ENCODE data around the gene HOXA4.

DNA sequence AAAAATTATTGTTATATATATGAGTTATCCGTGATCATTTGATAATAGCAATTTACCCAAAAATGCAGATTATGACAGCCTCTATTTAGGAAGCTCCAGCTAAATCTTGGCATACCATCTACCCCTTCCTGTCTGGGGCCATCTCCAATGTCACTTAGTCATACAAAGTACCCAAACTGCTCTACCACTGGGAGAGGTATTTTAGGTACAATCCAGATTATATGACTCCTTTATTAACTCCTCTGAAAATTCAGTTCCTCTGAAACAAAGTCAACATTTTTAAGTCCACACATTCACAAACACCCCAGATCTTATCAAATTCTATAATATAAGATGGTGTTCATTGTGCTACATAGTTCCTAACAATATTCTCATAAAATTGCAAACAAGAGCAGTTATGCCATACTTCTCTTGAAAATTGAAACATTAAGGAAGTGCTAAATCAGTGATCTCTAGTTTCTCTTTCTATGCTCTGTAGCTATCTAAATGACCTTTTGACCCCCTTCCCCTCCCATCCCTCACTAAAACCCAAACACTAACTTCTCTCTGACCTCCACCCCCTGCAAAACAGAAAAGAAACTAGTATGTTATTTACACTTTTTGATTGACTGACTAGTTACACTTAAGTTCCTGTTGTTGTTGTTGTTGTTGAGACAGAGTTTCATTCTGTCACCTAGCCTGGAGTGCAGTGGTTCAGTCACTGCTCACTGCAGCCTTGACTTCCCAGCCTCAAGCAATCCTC lies 51.2 kb downstream of the HOXA4 start:
- TF ChIP-seq, protein P1, sequence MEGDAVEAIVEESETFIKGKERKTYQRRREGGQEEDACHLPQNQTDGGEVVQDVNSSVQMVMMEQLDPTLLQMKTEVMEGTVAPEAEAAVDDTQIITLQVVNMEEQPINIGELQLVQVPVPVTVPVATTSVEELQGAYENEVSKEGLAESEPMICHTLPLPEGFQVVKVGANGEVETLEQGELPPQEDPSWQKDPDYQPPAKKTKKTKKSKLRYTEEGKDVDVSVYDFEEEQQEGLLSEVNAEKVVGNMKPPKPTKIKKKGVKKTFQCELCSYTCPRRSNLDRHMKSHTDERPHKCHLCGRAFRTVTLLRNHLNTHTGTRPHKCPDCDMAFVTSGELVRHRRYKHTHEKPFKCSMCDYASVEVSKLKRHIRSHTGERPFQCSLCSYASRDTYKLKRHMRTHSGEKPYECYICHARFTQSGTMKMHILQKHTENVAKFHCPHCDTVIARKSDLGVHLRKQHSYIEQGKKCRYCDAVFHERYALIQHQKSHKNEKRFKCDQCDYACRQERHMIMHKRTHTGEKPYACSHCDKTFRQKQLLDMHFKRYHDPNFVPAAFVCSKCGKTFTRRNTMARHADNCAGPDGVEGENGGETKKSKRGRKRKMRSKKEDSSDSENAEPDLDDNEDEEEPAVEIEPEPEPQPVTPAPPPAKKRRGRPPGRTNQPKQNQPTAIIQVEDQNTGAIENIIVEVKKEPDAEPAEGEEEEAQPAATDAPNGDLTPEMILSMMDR (IDR thresholded peaks at IDR 0.05; ENCODE audit: low read length): no peak
- TF ChIP-seq EZH2 (optimal IDR thresholded peaks at IDR 0.05; ENCODE audit: low read depth, low read length): no peak
